DND-41 (cell line): ENCODE measurements around the gene ATXN1L.
A peak's percentile ranks its signal among the peaks of the same experiment; 100 is the strongest.

Experiments
- ATAC-seq: fragments of 200-7000 bp; cut with Tn5 transposase; 3 replicates; pipeline ENCODE4 v1.9.1; 2021; ENCODE audit warnings: low read depth; ENCODE audit not compliant: insufficient read depth
- DNase-seq: peaks from one replicate; pipeline ENCODE4 v3.0.0-alpha.2; 2020
- H2AFZ ChIP-seq: 2 replicates; pipeline ENCODE4 v1.6.0; 2012; ENCODE audit warnings: low read depth, low read length
- H3K27ac ChIP-seq: 2 replicates; pipeline ENCODE4 v1.5.1; 2012; ENCODE audit warnings: low read length, inconsistent platforms
- H3K27me3 ChIP-seq: fragments of 200-600 bp; sonication (generic); 2 replicates; pipeline ENCODE4 v1.6.0; 2012; ENCODE audit warnings: low read length, mild to moderate bottlenecking, inconsistent platforms; ENCODE audit not compliant: insufficient read depth, poor library complexity
- H3K36me3 ChIP-seq: 2 replicates; pipeline ENCODE4 v1.5.1; 2012; ENCODE audit warnings: low read length, inconsistent platforms; ENCODE audit not compliant: insufficient read depth
- H3K4me1 ChIP-seq: 2 replicates; pipeline ENCODE4 v1.5.1; 2012; ENCODE audit warnings: mild to moderate bottlenecking, low read length; ENCODE audit not compliant: insufficient read depth
- H3K4me2 ChIP-seq: 2 replicates; pipeline ENCODE4 v1.6.0; 2012; ENCODE audit warnings: mild to moderate bottlenecking, moderate library complexity, low read length, inconsistent platforms; ENCODE audit not compliant: insufficient read depth
- H3K4me3 ChIP-seq, 2 experiments: fragments of 200-600 bp in 1 of 2; shearing (Covaris generic) in 1 of 2; 2 replicates each; pipeline ENCODE4 v1.5.1; 2012 to 2016; ENCODE audit warnings: inconsistent platforms in 2 of 2, low read length in 2 of 2, mild to moderate bottlenecking in 2 of 2, low read depth in 1 of 2, moderate library complexity in 1 of 2
- H3K79me2 ChIP-seq: 2 replicates; pipeline ENCODE4 v1.6.0; 2012; ENCODE audit warnings: low read length, inconsistent platforms; ENCODE audit not compliant: insufficient read depth
- H3K9ac ChIP-seq: 2 replicates; pipeline ENCODE4 v1.6.0; 2012; ENCODE audit warnings: low read depth, mild to moderate bottlenecking, inconsistent platforms, low read length, moderate library complexity
- H3K9me3 ChIP-seq: 2 replicates; pipeline ENCODE4 v1.5.1; 2012; ENCODE audit warnings: low read length, moderate library complexity, mild to moderate bottlenecking, inconsistent platforms; ENCODE audit not compliant: insufficient read depth, severe bottlenecking
- H4K20me1 ChIP-seq: 2 replicates; pipeline ENCODE4 v1.6.0; 2012; ENCODE audit warnings: low read length; ENCODE audit not compliant: insufficient read depth
- EZH2 ChIP-seq: IDR thresholded peaks from 3 replicates; pipeline ENCODE4 v1.6.1; 2012; ENCODE audit warnings: borderline replicate concordance, low read depth, mild to moderate bottlenecking, moderate library complexity, low read length, inconsistent platforms; ENCODE audit not compliant: severe bottlenecking
- TF ChIP-seq, protein P1 (sequence below): IDR thresholded peaks from 2 replicates; pipeline ENCODE4 v1.5.1; 2012; ENCODE audit warnings: borderline replicate concordance, low read length, moderate library complexity, mild to moderate bottlenecking; ENCODE audit not compliant: poor library complexity, severe bottlenecking; ENCODE audit errors: extremely low read depth

Gene ATXN1L

DNA sequence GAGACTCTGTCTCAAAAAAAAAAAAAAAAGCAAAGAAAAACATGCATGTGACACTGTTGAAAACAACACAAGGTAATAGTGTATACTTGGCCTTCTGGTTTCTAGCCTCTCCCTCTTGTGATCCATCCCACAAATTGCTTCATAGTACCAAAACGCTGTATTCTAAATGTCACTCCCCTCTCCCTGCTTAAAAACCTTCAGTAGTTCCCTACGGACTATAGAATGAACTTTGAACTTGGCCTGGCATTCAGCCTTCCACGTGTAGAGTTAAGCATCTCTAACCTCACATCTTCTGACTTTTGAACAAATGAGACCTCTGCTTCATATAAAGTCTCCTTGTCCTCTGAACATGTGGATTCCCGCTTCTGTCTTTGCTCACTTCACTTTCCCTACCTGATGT is 33.1 kb downstream of the ATXN1L start:
- Histone ChIP-seq H3K79me2 (0 out of 2 replicates have a peak, but pooled peaks cover 2% of the 10 kb centered on the region), H3K9me3 (no peaks in the 10 kb centered on the region), H3K4me2 (no peak overlapping the region), H2AFZ (no peak overlapping the region), H3K27ac (no peak overlapping the region), H3K4me3 (no peak overlapping the region), H3K9ac (no peak overlapping the region), H3K4me1 (peaks cover 42% of the 10 kb centered on the region), H3K36me3 (peaks cover 12% of the 10 kb centered on the region), H4K20me1 (peaks cover 23% of the 10 kb centered on the region), H3K27me3 (peaks cover 4% of the 10 kb centered on the region)
- DNase-seq (no peak), ATAC-seq (no peak)
- TF ChIP-seq EZH2 = no peak
- TF ChIP-seq, protein P1, sequence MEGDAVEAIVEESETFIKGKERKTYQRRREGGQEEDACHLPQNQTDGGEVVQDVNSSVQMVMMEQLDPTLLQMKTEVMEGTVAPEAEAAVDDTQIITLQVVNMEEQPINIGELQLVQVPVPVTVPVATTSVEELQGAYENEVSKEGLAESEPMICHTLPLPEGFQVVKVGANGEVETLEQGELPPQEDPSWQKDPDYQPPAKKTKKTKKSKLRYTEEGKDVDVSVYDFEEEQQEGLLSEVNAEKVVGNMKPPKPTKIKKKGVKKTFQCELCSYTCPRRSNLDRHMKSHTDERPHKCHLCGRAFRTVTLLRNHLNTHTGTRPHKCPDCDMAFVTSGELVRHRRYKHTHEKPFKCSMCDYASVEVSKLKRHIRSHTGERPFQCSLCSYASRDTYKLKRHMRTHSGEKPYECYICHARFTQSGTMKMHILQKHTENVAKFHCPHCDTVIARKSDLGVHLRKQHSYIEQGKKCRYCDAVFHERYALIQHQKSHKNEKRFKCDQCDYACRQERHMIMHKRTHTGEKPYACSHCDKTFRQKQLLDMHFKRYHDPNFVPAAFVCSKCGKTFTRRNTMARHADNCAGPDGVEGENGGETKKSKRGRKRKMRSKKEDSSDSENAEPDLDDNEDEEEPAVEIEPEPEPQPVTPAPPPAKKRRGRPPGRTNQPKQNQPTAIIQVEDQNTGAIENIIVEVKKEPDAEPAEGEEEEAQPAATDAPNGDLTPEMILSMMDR = no peak

DNA sequence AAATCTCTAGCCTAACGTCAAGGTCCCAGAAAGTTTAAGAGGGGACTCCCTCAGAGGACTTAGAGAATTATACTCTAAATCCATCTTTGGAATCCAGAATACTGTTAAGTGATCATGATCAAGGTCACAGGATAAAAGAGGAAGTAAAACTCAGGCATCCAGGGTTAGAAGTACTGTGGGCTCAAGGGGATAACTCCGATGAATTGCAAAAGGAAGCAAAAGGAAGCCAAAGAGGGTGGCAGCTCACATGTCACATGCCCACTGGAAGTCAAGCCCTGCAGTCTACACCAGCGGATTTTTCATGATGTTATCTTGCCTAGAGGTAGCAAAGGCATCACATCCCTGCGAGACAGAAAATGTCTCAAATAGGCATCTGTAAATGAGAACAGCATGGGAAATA is 34.4 kb downstream of the ATXN1L start:
- H3K4me3 ChIP-seq = no peak overlapping the region
- H3K9ac ChIP-seq = no peak overlapping the region
- H3K79me2 ChIP-seq = 0 out of 2 replicates have a peak, but pooled peaks cover 2% of the 10 kb centered on the region
- H3K4me2 ChIP-seq = peak overlapping the region; percentile 63
- peaks cover 4% of the 10 kb centered on the region for H3K27me3 ChIP-seq
- peaks cover 27% of the 10 kb centered on the region for H4K20me1 ChIP-seq
- ATAC-seq = no peak
- TF ChIP-seq, protein P1 = no peak
- no peak for TF ChIP-seq EZH2
- DNase-seq = no peak
- no peaks in the 10 kb centered on the region for H3K9me3 ChIP-seq
- H3K27ac ChIP-seq = no peak overlapping the region
- H3K36me3 ChIP-seq = peaks cover 12% of the 10 kb centered on the region
- peaks cover 51% of the 10 kb centered on the region for H3K4me1 ChIP-seq
- no peak overlapping the region for H2AFZ ChIP-seq

DNA sequence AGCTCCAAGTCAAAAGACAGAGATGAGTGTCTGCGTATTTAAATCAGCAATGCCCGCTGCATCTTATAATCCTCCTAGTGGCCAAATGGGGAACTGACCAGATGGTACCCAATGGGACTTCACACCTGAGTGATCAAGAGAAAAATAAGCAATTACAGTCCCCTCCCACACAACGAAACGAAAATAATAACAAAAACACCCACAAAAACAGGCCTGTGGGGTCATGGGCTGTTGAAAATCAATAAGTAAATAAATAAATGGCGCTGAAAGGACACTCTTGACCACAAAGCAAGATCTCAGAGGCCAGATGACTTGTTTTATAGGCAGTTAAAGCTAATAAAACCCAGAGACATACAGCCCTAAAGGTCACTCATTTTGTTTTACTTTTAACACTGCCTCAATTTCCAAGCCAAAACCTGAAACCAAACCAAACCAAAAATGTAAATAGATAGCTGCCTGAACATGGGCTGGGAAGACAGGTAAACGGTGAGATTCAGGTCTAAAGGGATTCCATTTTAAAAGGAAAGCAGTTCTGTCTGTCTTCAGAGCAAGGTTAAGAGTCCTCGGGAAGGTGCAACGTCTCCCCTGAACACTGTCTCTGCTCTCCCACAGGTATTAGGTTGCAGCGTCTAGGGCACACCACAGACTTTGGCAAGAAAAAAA is 36.9 kb downstream of the ATXN1L start:
- peaks cover 12% of the 10 kb centered on the region for H3K36me3 ChIP-seq
- H3K4me3 ChIP-seq = peak overlapping the region in 1 of 2 experiments; percentile 67; a peak in 2 of 4 replicates
- H4K20me1 ChIP-seq = peaks cover 28% of the 10 kb centered on the region
- peak overlapping the region; percentile 83; the same call in 1 of the 2 replicates for H3K9ac ChIP-seq
- H3K4me1 ChIP-seq = peaks cover 51% of the 10 kb centered on the region
- 0 out of 2 replicates have a peak, but pooled peaks cover 2% of the 10 kb centered on the region for H3K79me2 ChIP-seq
- no peak for ATAC-seq
- no peaks in the 10 kb centered on the region for H3K9me3 ChIP-seq
- no peak overlapping the region for H3K27ac ChIP-seq
- peak; percentile 69 for DNase-seq
- peak overlapping the region; percentile 83 for H3K4me2 ChIP-seq
- H3K27me3 ChIP-seq = peaks cover 9% of the 10 kb centered on the region
- no peak for TF ChIP-seq EZH2
- TF ChIP-seq, protein P1 = peak; percentile 79
- no peak overlapping the region; the same call in 1 of the 2 replicates for H2AFZ ChIP-seq
